ENCODE data around the gene PATZ1.

GRCh38 chr22:31279327-31279669 is 66.8 kb downstream of the PATZ1 start:
- TF ChIP-seq RAD21 (IDR thresholded peaks at IDR 0.05; ENCODE audit: low read length), result no peak
- no peak for TF ChIP-seq CHD2 (IDR thresholded peaks at IDR 0.05; ENCODE audit: low read length, partially characterized antibody)
- TF ChIP-seq CTCF (IDR thresholded peaks at IDR 0.05), result no peak
- no peak for TF ChIP-seq POLR2AphosphoS5 (IDR thresholded peaks at IDR 0.05; ENCODE audit: low read depth, low read length)
- TF ChIP-seq, protein P1, sequence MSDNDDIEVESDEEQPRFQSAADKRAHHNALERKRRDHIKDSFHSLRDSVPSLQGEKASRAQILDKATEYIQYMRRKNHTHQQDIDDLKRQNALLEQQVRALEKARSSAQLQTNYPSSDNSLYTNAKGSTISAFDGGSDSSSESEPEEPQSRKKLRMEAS (IDR thresholded peaks at IDR 0.05; ENCODE audit: low read depth), result no peak
- no peak for TF ChIP-seq SMC3 (IDR thresholded peaks at IDR 0.05; ENCODE audit: low read depth, low read length)
- TF ChIP-seq REST (IDR thresholded peaks at IDR 0.05; ENCODE audit: low read depth, low read length), result no peak
- TF ChIP-seq, protein P2, sequence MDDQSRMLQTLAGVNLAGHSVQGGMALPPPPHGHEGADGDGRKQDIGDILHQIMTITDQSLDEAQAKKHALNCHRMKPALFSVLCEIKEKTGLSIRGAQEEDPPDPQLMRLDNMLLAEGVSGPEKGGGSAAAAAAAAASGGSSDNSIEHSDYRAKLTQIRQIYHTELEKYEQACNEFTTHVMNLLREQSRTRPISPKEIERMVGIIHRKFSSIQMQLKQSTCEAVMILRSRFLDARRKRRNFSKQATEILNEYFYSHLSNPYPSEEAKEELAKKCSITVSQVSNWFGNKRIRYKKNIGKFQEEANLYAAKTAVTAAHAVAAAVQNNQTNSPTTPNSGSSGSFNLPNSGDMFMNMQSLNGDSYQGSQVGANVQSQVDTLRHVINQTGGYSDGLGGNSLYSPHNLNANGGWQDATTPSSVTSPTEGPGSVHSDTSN (IDR thresholded peaks at IDR 0.05), result no peak
- no peak for TF ChIP-seq SIN3A (IDR thresholded peaks at IDR 0.05; ENCODE audit: borderline replicate concordance, low read depth, low read length)
- TF ChIP-seq YY1 (IDR thresholded peaks at IDR 0.05; ENCODE audit: low read depth), result no peak
- TF ChIP-seq ELF1 (IDR thresholded peaks at IDR 0.05), result no peak

Measured in SK-N-SH (cell line).